Measurements from ENCODE around the gene ARSH. TPM values are rescaled to one million over a fixed set of nuclear protein-coding genes. Genes with fewer than 3 reads are reported as not detected.

The ARSH gene
- total RNA-seq, 1 experiment from 2014 or later, result not detected

DNA sequence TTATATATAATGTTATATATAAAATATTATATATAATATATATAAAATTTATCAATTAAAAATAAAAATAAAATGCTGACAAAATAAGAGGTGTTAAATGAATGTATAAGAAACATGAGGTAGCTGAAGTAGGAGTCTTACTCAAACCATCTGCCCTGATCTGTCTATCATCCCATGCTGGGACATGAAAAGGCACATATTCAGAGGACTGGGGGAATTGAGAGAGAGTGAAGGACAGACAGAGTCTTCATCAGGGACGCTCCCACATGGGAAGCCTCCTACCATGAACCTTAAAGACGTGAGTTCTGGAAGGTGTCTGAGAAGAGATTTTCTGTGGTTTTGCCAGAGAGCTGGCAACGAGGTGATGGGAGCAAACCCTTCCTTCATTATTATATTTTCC is 30.9 kb downstream of the ARSH start:
- in situ Hi-C loops (cut with HindIII; ENCODE audit: low pct_unique_long_range_greater_than_20kb, low sequenced_read_pairs), result no loop called here
- Histone ChIP-seq H3K27ac (ENCODE audit: low read length) (no peak overlapping the region), H3K4me1 (ENCODE audit: control insufficient read depth, insufficient read depth, low read length) (no peaks in the 10 kb centered on the region), H3K9me3 (ENCODE audit: control insufficient read depth, insufficient read depth, low read depth, low read length) (no peaks in the 10 kb centered on the region), H3K27me3 (ENCODE audit: control insufficient read depth, insufficient read depth, low read length) (no peaks in the 10 kb centered on the region), H3K36me3 (ENCODE audit: control insufficient read depth, insufficient read depth, low read length) (no peaks in the 10 kb centered on the region), H3K4me3 (ENCODE audit: low read depth in 2 of 2, low read length in 2 of 2) (no peak overlapping the region)
- no TSS peak for BruUV-seq (replicated peaks)
- ChIA-PET CTCF (no interaction called here), POLR2A (no interaction called here)
- TF ChIP-seq REST (IDR thresholded peaks at IDR 0.05; ENCODE audit: insufficient read depth in 1 of 2, low read depth in 2 of 2, low read length in 1 of 2) (no peak), TCF7L2 (IDR thresholded peaks at IDR 0.05; ENCODE audit: low read depth, low read length) (no peak), CTCF (IDR thresholded peaks at IDR 0.05) (no peak), POLR2AphosphoS5 (IDR thresholded peaks at IDR 0.05; ENCODE audit: low read depth, low read length) (no peak), SIN3A (IDR thresholded peaks at IDR 0.05; ENCODE audit: borderline replicate concordance, insufficient read depth, low read depth, low read length) (no peak)
- no peak for ATAC-seq
- no peak for DNase-seq (ENCODE audit: low read depth, low spot score)
- intact Hi-C loops (cut with micrococcal nuclease; ENCODE audit: unreplicated experiment), result no loop called here

GRCh38 chrX:3044196-3044595 is 37.9 kb downstream of the ARSH start:
- ChIA-PET POLR2A (no interaction called here), CTCF (no interaction called here)
- no TSS peak for BruUV-seq (replicated peaks)
- Histone ChIP-seq H3K4me3 (ENCODE audit: low read depth in 2 of 2, low read length in 2 of 2) (no peak overlapping the region), H3K27me3 (ENCODE audit: control insufficient read depth, insufficient read depth, low read length) (no peaks in the 10 kb centered on the region), H3K36me3 (ENCODE audit: control insufficient read depth, insufficient read depth, low read length) (no peaks in the 10 kb centered on the region), H3K27ac (ENCODE audit: low read length) (no peak overlapping the region), H3K4me1 (ENCODE audit: control insufficient read depth, insufficient read depth, low read length) (no peaks in the 10 kb centered on the region), H3K9me3 (ENCODE audit: control insufficient read depth, insufficient read depth, low read depth, low read length) (no peaks in the 10 kb centered on the region)
- intact Hi-C loops (cut with micrococcal nuclease; ENCODE audit: unreplicated experiment), result no loop called here
- no peak for ATAC-seq
- no peak for DNase-seq (ENCODE audit: low read depth, low spot score)
- in situ Hi-C loops (cut with HindIII; ENCODE audit: low pct_unique_long_range_greater_than_20kb, low sequenced_read_pairs), result no loop called here
- TF ChIP-seq POLR2AphosphoS5 (IDR thresholded peaks at IDR 0.05; ENCODE audit: low read depth, low read length) (no peak), SIN3A (IDR thresholded peaks at IDR 0.05; ENCODE audit: borderline replicate concordance, insufficient read depth, low read depth, low read length) (no peak), REST (IDR thresholded peaks at IDR 0.05; ENCODE audit: insufficient read depth in 1 of 2, low read depth in 2 of 2, low read length in 1 of 2) (no peak), CTCF (IDR thresholded peaks at IDR 0.05) (no peak), TCF7L2 (IDR thresholded peaks at IDR 0.05; ENCODE audit: low read depth, low read length) (no peak)
